ENCODE measurements around the gene RIPPLY2. TPM values are rescaled to one million over a fixed set of nuclear protein-coding genes. Genes with fewer than 3 reads are reported as not detected.
"Not testable (repeated sequence)": the region's sequence is repeated elsewhere in the genome, so short reads cannot be mapped to it uniquely, and the experiment has no call there.

RIPPLY2 gene
- not detected for total RNA-seq
- long read RNA-seq = 0 reads

- no peak for DNase-seq (ENCODE audit: low spot score)
- intact Hi-C loops (cut with DNase I) = no loop called here
These were observed at the start of gene RIPPLY2 for GRCh38 chr6:83853178-83854000. RIPPLY2 (plus strand) TSS chr6:83853360; CDS start chr6:83853417, 57 bp downstream.

GRCh38 chr6:83803492-83803891, 49.7 kb upstream of the RIPPLY2 start:
- DNase-seq (ENCODE audit: low spot score); intact Hi-C loops (cut with DNase I): not testable (repeated sequence)

GRCh38 chr6:83804886-83805285, 48.3 kb upstream of the RIPPLY2 start:
- intact Hi-C loops (cut with DNase I) = no loop called here
- no peak for DNase-seq (ENCODE audit: low spot score)

GRCh38 chr6:83808005-83808404, 45.2 kb upstream of the RIPPLY2 start:
- no peak for DNase-seq (ENCODE audit: low spot score)
- intact Hi-C loops (cut with DNase I) = no loop called here

- no peak for DNase-seq (ENCODE audit: low spot score)
- intact Hi-C loops (cut with DNase I) = no loop called here
These were observed 44.2 kb upstream of the RIPPLY2 start for GRCh38 chr6:83808926-83809325.

GRCh38 chr6:83812595-83812994, 40.6 kb upstream of the RIPPLY2 start:
- DNase-seq (ENCODE audit: low spot score) = no peak
- intact Hi-C loops (cut with DNase I) = no loop called here

- intact Hi-C loops (cut with DNase I) = no loop called here
- no peak for DNase-seq (ENCODE audit: low spot score)
These were observed 37.4 kb upstream of the RIPPLY2 start for GRCh38 chr6:83815631-83816272.

GRCh38 chr6:83822629-83823169, 30.5 kb upstream of the RIPPLY2 start:
- no peak for DNase-seq (ENCODE audit: low spot score)
- intact Hi-C loops (cut with DNase I) = no loop called here

- DNase-seq (ENCODE audit: low spot score) = no peak
- intact Hi-C loops (cut with DNase I) = no loop called here
These were observed 28.8 kb upstream of the RIPPLY2 start for GRCh38 chr6:83824388-83824801.

- no peak for DNase-seq (ENCODE audit: low spot score)
- intact Hi-C loops (cut with DNase I) = no loop called here
These were observed 28.3 kb upstream of the RIPPLY2 start for GRCh38 chr6:83824831-83825230.

- intact Hi-C loops (cut with DNase I) = no loop called here
- no peak for DNase-seq (ENCODE audit: low spot score)
These were observed 26.1 kb upstream of the RIPPLY2 start for GRCh38 chr6:83827050-83827449.

GRCh38 chr6:83838727-83839126, 14.4 kb upstream of the RIPPLY2 start:
- no peak for DNase-seq (ENCODE audit: low spot score)
- intact Hi-C loops (cut with DNase I) = no loop called here

- no peak for DNase-seq (ENCODE audit: low spot score)
- intact Hi-C loops (cut with DNase I) = no loop called here
These were observed 9.0 kb upstream of the RIPPLY2 start for GRCh38 chr6:83844170-83844569.

- intact Hi-C loops (cut with DNase I) = no loop called here
- no peak for DNase-seq (ENCODE audit: low spot score)
These were observed 6.9 kb upstream of the RIPPLY2 start for GRCh38 chr6:83846291-83846690.

- intact Hi-C loops (cut with DNase I) = no loop called here
These were observed 6.0 kb upstream of the RIPPLY2 start for GRCh38 chr6:83847179-83847578.

GRCh38 chr6:83849127-83849526, 4.0 kb upstream of the RIPPLY2 start:
- intact Hi-C loops (cut with DNase I) = no loop called here
- no peak for DNase-seq (ENCODE audit: low spot score)

More at GRCh38 chr6:83847179-83847578, 6.0 kb upstream of the RIPPLY2 start:
- no peak for DNase-seq (ENCODE audit: low spot score)

- DNase-seq (ENCODE audit: low spot score) = no peak
- intact Hi-C loops (cut with DNase I) = no loop called here
These were observed 3.5 kb upstream of the RIPPLY2 start for GRCh38 chr6:83849610-83850009.

- intact Hi-C loops (cut with DNase I) = no loop called here
These were observed 507 bp upstream of the RIPPLY2 start for GRCh38 chr6:83852528-83853177.

GRCh38 chr6:83854001-83854501, 891 bp downstream of the RIPPLY2 start:
- intact Hi-C loops (cut with DNase I) = no loop called here
- no peak for DNase-seq (ENCODE audit: low spot score)

More at GRCh38 chr6:83852528-83853177, 507 bp upstream of the RIPPLY2 start:
- DNase-seq (ENCODE audit: low spot score) = no peak

GRCh38 chr6:83854766-83855165, 1.6 kb downstream of the RIPPLY2 start:
- intact Hi-C loops (cut with DNase I) = no loop called here
- DNase-seq (ENCODE audit: low spot score) = no peak
